SK-N-SH (cell line): ENCODE measurements around the gene RAMACL. TPM values are rescaled to one million over a fixed set of nuclear protein-coding genes. Genes with fewer than 3 reads are reported as not detected.

Experiments used
- CTCF ChIA-PET: fragments of 300-600, 350-600 bp; formaldehyde crosslinking; extraction: SDS; loops from one replicate; lab custom pipeline; 2021; lab: Yijun Ruan, JAX
- POLR2A ChIA-PET: fragments of 350-600 bp; sonication (Branson Sonifier 250); formaldehyde crosslinking; extraction: SDS; loops from one replicate; lab custom pipeline; 2020; ENCODE audit warnings: antibody characterized with exemption, inconsistent platforms; lab: Yijun Ruan, JAX
- DNase-seq: peaks from one replicate; pipeline ENCODE4 v3.0.0; 2012
- H2AFZ ChIP-seq: fragments of 200-600 bp; sonication (generic); 2 replicates; pipeline ENCODE4 v1.8.1; 2016; ENCODE audit warnings: antibody characterized with exemption, mild to moderate bottlenecking, low read depth
- H3F3A ChIP-seq: fragments of 200-600 bp; sonication (generic); replicated peaks from 2 replicates; pipeline ENCODE3; 2016; ENCODE audit warnings: antibody characterized with exemption, mild to moderate bottlenecking; ENCODE audit not compliant: insufficient read depth
- H3K27ac ChIP-seq, 2 experiments: fragments of 200-500 bp in 1 of 2; fragments of 200-600 bp in 1 of 2; sonication (Bioruptor generic) in 1 of 2; sonication (generic), shearing (Covaris generic) in 1 of 2; 2 replicates each; pipeline versions ENCODE4 v1.5.1 to v1.6.1; 2014 to 2016; ENCODE audit warnings: low read depth in 2 of 2, inconsistent platforms in 1 of 2, low read length in 1 of 2, mild to moderate bottlenecking in 1 of 2, mixed read lengths in 1 of 2
- H3K27me3 ChIP-seq: fragments of 200-600 bp; sonication (generic), shearing (Covaris generic); 2 replicates; pipeline ENCODE4 v1.6.1; 2016; ENCODE audit warnings: mixed run types; ENCODE audit not compliant: insufficient read depth
- H3K36me3 ChIP-seq, 2 experiments: fragments of 200-500 bp in 1 of 2; fragments of 200-600 bp in 1 of 2; sonication (Bioruptor generic) in 1 of 2; sonication (generic) in 1 of 2; replicated peaks in 1 of 2; 2 replicates each; pipeline versions ENCODE3 to v1.5.1; 2014 to 2016; ENCODE audit warnings: low read length in 1 of 2, mild to moderate bottlenecking in 1 of 2; ENCODE audit not compliant: insufficient read depth in 2 of 2, control insufficient read depth in 1 of 2
- H3K4me1 ChIP-seq, 2 experiments: fragments of 200-500 bp in 1 of 2; fragments of 200-600 bp in 1 of 2; sonication (Bioruptor generic) in 1 of 2; sonication (generic), shearing (Covaris generic) in 1 of 2; 2 replicates each; pipeline versions ENCODE4 v1.5.1 to v1.6.1; 2014 to 2016; ENCODE audit warnings: low read depth in 1 of 2, low read length in 1 of 2, mixed run types in 1 of 2; ENCODE audit not compliant: insufficient read depth in 2 of 2, control insufficient read depth in 1 of 2
- H3K4me2 ChIP-seq: fragments of 200-600 bp; sonication (generic), shearing (Covaris generic); 2 replicates; pipeline ENCODE4 v1.6.1; 2017; ENCODE audit warnings: mixed run types
- H3K4me3 ChIP-seq, 2 experiments: fragments of 200-500 bp in 1 of 2; fragments of 200-600 bp in 1 of 2; sonication (Bioruptor generic) in 1 of 2; sonication (generic), shearing (Covaris generic) in 1 of 2; 2 replicates each; pipeline versions ENCODE4 v1.5.1 to v1.8.1; 2014 to 2016; ENCODE audit warnings: low read depth in 2 of 2, inconsistent platforms in 1 of 2, low read length in 1 of 2, mild to moderate bottlenecking in 1 of 2, mixed read lengths in 1 of 2, moderate library complexity in 1 of 2
- H3K79me2 ChIP-seq: fragments of 200-600 bp; sonication (generic); 2 replicates; pipeline ENCODE4 v1.8.1; 2017; ENCODE audit warnings: mild to moderate bottlenecking; ENCODE audit not compliant: insufficient read depth
- H3K9ac ChIP-seq: fragments of 200-600 bp; sonication (generic); 2 replicates; pipeline ENCODE4 v1.6.1; 2017; ENCODE audit warnings: mixed run types
- H3K9me2 ChIP-seq: fragments of 200-600 bp; sonication (generic); 2 replicates; pipeline ENCODE4 v1.6.1; 2017; ENCODE audit warnings: mixed run types
- H3K9me3 ChIP-seq: fragments of 200-600 bp; sonication (generic); 2 replicates; pipeline ENCODE4 v1.6.1; 2017; ENCODE audit warnings: mixed run types, mild to moderate bottlenecking, moderate library complexity
- H4K20me1 ChIP-seq: fragments of 200-600 bp; sonication (generic); 2 replicates; pipeline ENCODE4 v1.6.1; 2017; ENCODE audit warnings: mild to moderate bottlenecking, mixed run types; ENCODE audit not compliant: insufficient read depth
- EP300 ChIP-seq, 2 experiments: IDR thresholded peaks; 2 replicates each; pipeline versions ENCODE4 v1.4.0 to v1.6.1; 2012; ENCODE audit warnings: borderline replicate concordance in 1 of 2, low read depth in 1 of 2, low read length in 1 of 2
- GABPA ChIP-seq: IDR thresholded peaks from 2 replicates; pipeline ENCODE4 v1.4.0; 2012; ENCODE audit warnings: low read depth, mild to moderate bottlenecking
- NFIC ChIP-seq: IDR thresholded peaks from 2 replicates; pipeline ENCODE4 v1.4.0; 2012; ENCODE audit warnings: borderline replicate concordance
- POLR2AphosphoS5 ChIP-seq: IDR thresholded peaks from 2 replicates; pipeline ENCODE4 v1.6.1; 2012; ENCODE audit warnings: low read depth, low read length
- RFX5 ChIP-seq: IDR thresholded peaks from 2 replicates; pipeline ENCODE4 v1.6.1; 2012; ENCODE audit warnings: mild to moderate bottlenecking, improper control_type of control experiment, low read length
- RXRA ChIP-seq: IDR thresholded peaks from 2 replicates; pipeline ENCODE4 v1.4.0; 2012; ENCODE audit warnings: low read depth, mild to moderate bottlenecking, borderline replicate concordance
- TAF1 ChIP-seq: IDR thresholded peaks from 2 replicates; pipeline ENCODE4 v1.6.1; 2012; ENCODE audit warnings: low read depth, mild to moderate bottlenecking, low read length, moderate library complexity, borderline replicate concordance
- TEAD4 ChIP-seq: IDR thresholded peaks from 2 replicates; pipeline ENCODE4 v1.4.0; 2012; ENCODE audit warnings: mild to moderate bottlenecking, borderline replicate concordance; ENCODE audit not compliant: insufficient read depth
- WGBS: methylation state at CpG from one replicate; pipeline ENCODE4 v1.1.6; 2017; ENCODE audit warnings: low lambda C conversion rate; 5-methylcytosine and 5-hydroxymethylcytosine counted together
- polyA plus RNA-seq, 3 experiments: library from polyadenylated mRNA; depleted of rRNA; stranded (reverse); fragments of >200 nt; gene quantifications; 2 replicates each; pipeline ENCODE4 v1.2.3, GENCODE V29; 2012
- TF ChIP-seq, protein P1 (sequence below): IDR thresholded peaks from 2 replicates; pipeline ENCODE4 v1.6.1; 2012; ENCODE audit warnings: mild to moderate bottlenecking, low read depth, low read length, moderate library complexity
- TF ChIP-seq, protein P2 (sequence below): fragments of 150-350 bp; IDR thresholded peaks from 2 replicates; pipeline ENCODE4 v1.6.1; 2016; ENCODE audit warnings: mild to moderate bottlenecking, low read depth, low read length
- TF ChIP-seq, protein P3 (sequence below): IDR thresholded peaks from 2 replicates; pipeline ENCODE4 v1.4.0; 2012; ENCODE audit warnings: low read depth, borderline replicate concordance

The RAMACL gene
- polyA plus RNA-seq, 1 of the 3 experiments (the other 2 are of a cell fraction): 0.10 TPM

DNA sequence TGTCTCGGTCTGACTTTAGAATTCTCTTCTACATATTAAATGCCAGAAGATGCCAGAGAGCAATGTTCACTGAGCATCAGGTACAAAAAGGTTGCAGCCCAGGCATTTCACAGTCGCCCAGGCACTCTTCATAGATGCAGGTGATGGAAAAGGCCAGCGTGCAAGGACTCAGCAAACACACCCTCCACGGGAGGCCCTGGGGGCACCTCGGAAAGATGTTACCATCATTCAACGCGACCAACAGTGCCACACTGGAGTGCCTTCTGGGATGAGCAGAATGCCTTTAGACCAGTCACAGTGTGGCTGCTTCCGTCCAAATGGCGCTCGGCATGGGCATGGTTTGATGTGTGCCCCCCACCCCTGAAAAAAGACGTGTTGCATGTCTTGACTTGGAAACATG is 4.5 kb upstream of the RAMACL start:
- H3K4me3 ChIP-seq: no peak overlapping the region
- H3K9me3 ChIP-seq: no peaks in the 10 kb centered on the region
- no peaks in the 10 kb centered on the region for H3K9me2 ChIP-seq
- peak overlapping the region; percentile 78 to 83; a peak in 3 of 4 replicates for H3K27ac ChIP-seq
- no peak overlapping the region for H3K9ac ChIP-seq
- CTCF ChIA-PET: no interaction called here
- no peaks in the 10 kb centered on the region for H4K20me1 ChIP-seq
- POLR2A ChIA-PET: no interaction called here
- peaks cover 80% of the 10 kb centered on the region for H3K79me2 ChIP-seq
- no peak for DNase-seq
- no peak overlapping the region for H2AFZ ChIP-seq
- peaks cover 20% of the 10 kb centered on the region for H3F3A ChIP-seq
- WGBS: 94% methylated on average over 11 of the region's 11 CpGs
- peaks cover 52 to 62% of the 10 kb centered on the region in 2 experiments for H3K4me1 ChIP-seq
- TF ChIP-seq NFIC (no peak), GABPA (no peak), RXRA (no peak), POLR2AphosphoS5 (no peak)
- TF ChIP-seq, protein P1, sequence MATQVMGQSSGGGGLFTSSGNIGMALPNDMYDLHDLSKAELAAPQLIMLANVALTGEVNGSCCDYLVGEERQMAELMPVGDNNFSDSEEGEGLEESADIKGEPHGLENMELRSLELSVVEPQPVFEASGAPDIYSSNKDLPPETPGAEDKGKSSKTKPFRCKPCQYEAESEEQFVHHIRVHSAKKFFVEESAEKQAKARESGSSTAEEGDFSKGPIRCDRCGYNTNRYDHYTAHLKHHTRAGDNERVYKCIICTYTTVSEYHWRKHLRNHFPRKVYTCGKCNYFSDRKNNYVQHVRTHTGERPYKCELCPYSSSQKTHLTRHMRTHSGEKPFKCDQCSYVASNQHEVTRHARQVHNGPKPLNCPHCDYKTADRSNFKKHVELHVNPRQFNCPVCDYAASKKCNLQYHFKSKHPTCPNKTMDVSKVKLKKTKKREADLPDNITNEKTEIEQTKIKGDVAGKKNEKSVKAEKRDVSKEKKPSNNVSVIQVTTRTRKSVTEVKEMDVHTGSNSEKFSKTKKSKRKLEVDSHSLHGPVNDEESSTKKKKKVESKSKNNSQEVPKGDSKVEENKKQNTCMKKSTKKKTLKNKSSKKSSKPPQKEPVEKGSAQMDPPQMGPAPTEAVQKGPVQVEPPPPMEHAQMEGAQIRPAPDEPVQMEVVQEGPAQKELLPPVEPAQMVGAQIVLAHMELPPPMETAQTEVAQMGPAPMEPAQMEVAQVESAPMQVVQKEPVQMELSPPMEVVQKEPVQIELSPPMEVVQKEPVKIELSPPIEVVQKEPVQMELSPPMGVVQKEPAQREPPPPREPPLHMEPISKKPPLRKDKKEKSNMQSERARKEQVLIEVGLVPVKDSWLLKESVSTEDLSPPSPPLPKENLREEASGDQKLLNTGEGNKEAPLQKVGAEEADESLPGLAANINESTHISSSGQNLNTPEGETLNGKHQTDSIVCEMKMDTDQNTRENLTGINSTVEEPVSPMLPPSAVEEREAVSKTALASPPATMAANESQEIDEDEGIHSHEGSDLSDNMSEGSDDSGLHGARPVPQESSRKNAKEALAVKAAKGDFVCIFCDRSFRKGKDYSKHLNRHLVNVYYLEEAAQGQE: no peak
- TF ChIP-seq, protein P2, sequence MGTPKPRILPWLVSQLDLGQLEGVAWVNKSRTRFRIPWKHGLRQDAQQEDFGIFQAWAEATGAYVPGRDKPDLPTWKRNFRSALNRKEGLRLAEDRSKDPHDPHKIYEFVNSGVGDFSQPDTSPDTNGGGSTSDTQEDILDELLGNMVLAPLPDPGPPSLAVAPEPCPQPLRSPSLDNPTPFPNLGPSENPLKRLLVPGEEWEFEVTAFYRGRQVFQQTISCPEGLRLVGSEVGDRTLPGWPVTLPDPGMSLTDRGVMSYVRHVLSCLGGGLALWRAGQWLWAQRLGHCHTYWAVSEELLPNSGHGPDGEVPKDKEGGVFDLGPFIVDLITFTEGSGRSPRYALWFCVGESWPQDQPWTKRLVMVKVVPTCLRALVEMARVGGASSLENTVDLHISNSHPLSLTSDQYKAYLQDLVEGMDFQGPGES: no peak
- TF ChIP-seq, protein P3, sequence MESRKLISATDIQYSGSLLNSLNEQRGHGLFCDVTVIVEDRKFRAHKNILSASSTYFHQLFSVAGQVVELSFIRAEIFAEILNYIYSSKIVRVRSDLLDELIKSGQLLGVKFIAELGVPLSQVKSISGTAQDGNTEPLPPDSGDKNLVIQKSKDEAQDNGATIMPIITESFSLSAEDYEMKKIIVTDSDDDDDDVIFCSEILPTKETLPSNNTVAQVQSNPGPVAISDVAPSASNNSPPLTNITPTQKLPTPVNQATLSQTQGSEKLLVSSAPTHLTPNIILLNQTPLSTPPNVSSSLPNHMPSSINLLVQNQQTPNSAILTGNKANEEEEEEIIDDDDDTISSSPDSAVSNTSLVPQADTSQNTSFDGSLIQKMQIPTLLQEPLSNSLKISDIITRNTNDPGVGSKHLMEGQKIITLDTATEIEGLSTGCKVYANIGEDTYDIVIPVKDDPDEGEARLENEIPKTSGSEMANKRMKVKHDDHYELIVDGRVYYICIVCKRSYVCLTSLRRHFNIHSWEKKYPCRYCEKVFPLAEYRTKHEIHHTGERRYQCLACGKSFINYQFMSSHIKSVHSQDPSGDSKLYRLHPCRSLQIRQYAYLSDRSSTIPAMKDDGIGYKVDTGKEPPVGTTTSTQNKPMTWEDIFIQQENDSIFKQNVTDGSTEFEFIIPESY: no peak
- H3K27me3 ChIP-seq: no peaks in the 10 kb centered on the region
- no peak overlapping the region for H3K4me2 ChIP-seq
- H3K36me3 ChIP-seq: peaks cover 0 to 6% of the 10 kb centered on the region in 2 experiments

DNA sequence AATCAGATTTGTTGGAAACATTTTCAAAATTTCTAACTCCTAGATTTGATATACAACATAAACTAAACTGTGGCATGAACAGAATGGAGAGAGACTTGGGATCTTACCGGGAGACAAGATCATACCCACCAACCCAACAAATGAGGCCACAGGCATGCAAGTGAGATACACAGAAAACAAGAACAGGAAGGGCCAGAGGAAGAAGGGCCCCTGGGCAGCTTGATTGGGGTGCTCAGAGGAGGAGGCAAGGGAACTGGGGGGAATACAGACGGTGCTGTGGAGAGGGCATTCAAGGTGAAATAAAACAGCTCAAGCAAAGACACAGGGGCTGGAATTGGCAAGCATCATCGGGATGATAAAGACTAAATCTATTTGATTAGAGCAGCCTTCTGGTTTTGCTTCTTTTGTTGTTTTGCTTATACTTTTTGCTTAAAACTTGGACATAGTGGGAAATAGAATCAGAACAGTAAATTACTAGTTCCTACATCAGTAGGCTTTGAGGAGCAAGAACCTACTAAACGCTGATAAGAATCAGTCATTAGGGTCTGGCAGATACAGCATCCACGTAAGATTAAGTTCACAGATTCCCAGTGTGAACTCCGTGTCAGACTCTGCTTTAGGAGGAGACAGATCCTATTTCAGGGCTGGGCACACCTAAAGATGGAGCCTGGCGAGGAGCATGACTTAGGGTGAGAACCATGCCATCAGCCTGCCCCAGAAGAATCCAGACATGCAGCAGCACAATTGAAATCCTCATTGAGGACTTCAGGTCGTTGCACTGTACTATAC is 3.5 kb upstream of the RAMACL start:
- Histone ChIP-seq H3F3A (peaks cover 12% of the 10 kb centered on the region), H3K27me3 (no peaks in the 10 kb centered on the region), H3K9me2 (no peaks in the 10 kb centered on the region), H3K36me3 (peaks cover 0 to 7% of the 10 kb centered on the region in 2 experiments), H3K9ac (peak overlapping the region; percentile 33; the same call in 1 of the 2 replicates), H3K9me3 (no peaks in the 10 kb centered on the region), H4K20me1 (no peaks in the 10 kb centered on the region), H3K27ac (peak overlapping the region; percentile 78 to 83), H3K4me3 (no peak overlapping the region), H3K4me1 (peaks cover 44 to 62% of the 10 kb centered on the region in 2 experiments), H3K4me2 (peak overlapping the region; percentile 32), H3K79me2 (peaks cover 84% of the 10 kb centered on the region), H2AFZ (no peak overlapping the region)
- peak; percentile 62 for DNase-seq
- CTCF ChIA-PET: interaction anchor here (1.1 kb wide), 1 partner anchor 99 kb away, joined by 4 read pairs; no protein-coding TSS in a partner anchor
- POLR2A ChIA-PET: no interaction called here
- 50% methylated on average over 8 of the region's 8 CpGs for WGBS
- peak; percentile 34; the same call in 1 of the 2 replicates for TF ChIP-seq NFIC
- TF ChIP-seq TEAD4: no peak
- no peak for TF ChIP-seq GABPA
- TF ChIP-seq, protein P2: no peak
- TF ChIP-seq RFX5: no peak
- TF ChIP-seq TAF1: no peak
- TF ChIP-seq, protein P1: no peak
- peak in 1 of 2 experiments; percentile 44; a peak in 1 of 4 replicates for TF ChIP-seq EP300 (IDR thresholded peaks at IDR 0.05; ENCODE audit: borderline replicate concordance in 1 of 2, low read depth in 1 of 2, low read length in 1 of 2)
